Lower leg skin (tissue), 4 donors: ENCODE measurements around the gene ALDH18A1. TPM values are rescaled to one million over a fixed set of nuclear protein-coding genes. Genes with fewer than 3 reads are reported as not detected.
"Not testable (repeated sequence)": the region's sequence is repeated elsewhere in the genome, so short reads cannot be mapped to it uniquely, and the experiment has no call there.

Experiments
- DNase-seq, 2 donors: peaks; one replicate each; pipeline ENCODE4 v3.0.0-alpha.2; 2019; ENCODE audit warnings: low spot score in 2 of 2
- H3K4me3 ChIP-seq: fragments of 200-600 bp; sonication (generic); 2 replicates; pipeline ENCODE4 v1.5.1; 2017; ENCODE audit warnings: mild to moderate bottlenecking, low read depth; ENCODE audit not compliant: poor library complexity, severe bottlenecking
- CTCF ChIP-seq, 3 donors: fragments of 450-650 bp; IDR thresholded peaks; one replicate each; pipeline ENCODE4 v1.5.1; 2016; ENCODE audit warnings: antibody characterized with exemption in 3 of 3, mild to moderate bottlenecking in 3 of 3, moderate library complexity in 2 of 3
- POLR2A ChIP-seq, 2 donors: fragments of 450-650 bp; IDR thresholded peaks; one replicate each; pipeline ENCODE4 v1.6.1; 2016 to 2017; ENCODE audit warnings: antibody characterized with exemption in 2 of 2, mild to moderate bottlenecking in 1 of 2, moderate library complexity in 1 of 2
- WGBS, 2 donors: methylation state at CpG; one replicate each; pipeline ENCODE4 v1.1.5; 2018; 5-methylcytosine and 5-hydroxymethylcytosine counted together
- intact Hi-C: fragments of 100-400 bp; cut with DNase I; formaldehyde crosslinking; loops from one replicate; pipeline ENCODE4 v1.15.0; 2023; ENCODE audit warnings: low total_unique reads
- total RNA-seq, 4 donors: library from RNA; depleted of rRNA; stranded (reverse); fragments of >200 nt; gene quantifications; one replicate each; pipeline ENCODE4 v1.1.0, GENCODE V29; 2016

The ALDH18A1 gene
- total RNA-seq, 4 donors from 2014 or later = 25.1 to 32.4 (median 29.1) TPM

GRCh38 chr10:95674643-95675042 lies 18.1 kb upstream of the ALDH18A1 start:
- 95 to 100% methylated on average over 1 of the region's 1 CpG for WGBS, 2 donors
- TF ChIP-seq CTCF (IDR thresholded peaks at IDR 0.05) (no peak), POLR2A (IDR thresholded peaks at IDR 0.05) (no peak)
- H3K4me3 ChIP-seq = no peak overlapping the region
- intact Hi-C loops = no loop called here
- DNase-seq = no peak

- DNase-seq, H3K4me3 ChIP-seq, intact Hi-C loops: not testable (repeated sequence)
- 96 to 98% methylated on average over 7 of the region's 7 CpGs for WGBS, 2 donors
Observed at GRCh38 chr10:95672641-95673040, 16.1 kb upstream of the ALDH18A1 start.

- intact Hi-C loops = no loop called here
- TF ChIP-seq CTCF (IDR thresholded peaks at IDR 0.05) (no peak), POLR2A (IDR thresholded peaks at IDR 0.05) (no peak)
- no peak overlapping the region for H3K4me3 ChIP-seq
Observed at GRCh38 chr10:95664543-95664942, 8.0 kb upstream of the ALDH18A1 start.

GRCh38 chr10:95663496-95663895 lies 7.0 kb upstream of the ALDH18A1 start:
- no peak for DNase-seq
- TF ChIP-seq POLR2A (IDR thresholded peaks at IDR 0.05) (no peak), CTCF (IDR thresholded peaks at IDR 0.05) (no peak)
- intact Hi-C loops = no loop called here
- H3K4me3 ChIP-seq = no peak overlapping the region
- 19 to 20% methylated on average over 1 of the region's 1 CpG for WGBS, 2 donors

More at GRCh38 chr10:95664543-95664942, 8.0 kb upstream of the ALDH18A1 start:
- no peak for DNase-seq

GRCh38 chr10:95661818-95662217 lies 5.3 kb upstream of the ALDH18A1 start:
- intact Hi-C loops = no loop called here
- H3K4me3 ChIP-seq = no peak overlapping the region

GRCh38 chr10:95660283-95660682 lies 3.8 kb upstream of the ALDH18A1 start:
- TF ChIP-seq POLR2A (IDR thresholded peaks at IDR 0.05) = no peak
- TF ChIP-seq CTCF (IDR thresholded peaks at IDR 0.05) = no peak
- intact Hi-C loops = no loop called here
- DNase-seq = no peak

More at GRCh38 chr10:95661818-95662217, 5.3 kb upstream of the ALDH18A1 start:
- TF ChIP-seq POLR2A (IDR thresholded peaks at IDR 0.05) (no peak), CTCF (IDR thresholded peaks at IDR 0.05) (no peak)
- DNase-seq = no peak
- WGBS, 2 donors = 94% methylated on average over 1 of the region's 1 CpG

More at GRCh38 chr10:95660283-95660682, 3.8 kb upstream of the ALDH18A1 start:
- no peak overlapping the region for H3K4me3 ChIP-seq
